SK-N-SH (cell line): ENCODE results near the gene WDR6.

ENCODE experiments used
- CTCF ChIP-seq: fragments of 200-600 bp; sonication (generic); IDR thresholded peaks from 2 replicates; pipeline ENCODE4 v1.6.1; 2017; ENCODE audit warnings: antibody characterized with exemption, mild to moderate bottlenecking, moderate library complexity
- EP300 ChIP-seq, 2 experiments: IDR thresholded peaks; 2 replicates each; pipeline versions ENCODE4 v1.4.0 to v1.6.1; 2012; ENCODE audit warnings: borderline replicate concordance in 1 of 2, low read depth in 1 of 2, low read length in 1 of 2
- EZH2phosphoT487 ChIP-seq: fragments of 200-600 bp; sonication (generic); IDR thresholded peaks from 2 replicates; pipeline ENCODE4 v1.6.1; 2017; ENCODE audit warnings: low read depth, mixed run types, mild to moderate bottlenecking, antibody characterized with exemption, moderate library complexity, borderline replicate concordance
- FOSL2 ChIP-seq: IDR thresholded peaks from 2 replicates; pipeline ENCODE4 v1.4.0; 2012; ENCODE audit warnings: low read depth, mild to moderate bottlenecking, moderate library complexity, borderline replicate concordance
- PBX3 ChIP-seq: IDR thresholded peaks from 2 replicates; pipeline ENCODE4; 2012
- POLR2AphosphoS5 ChIP-seq: IDR thresholded peaks from 2 replicates; pipeline ENCODE4 v1.6.1; 2012; ENCODE audit warnings: low read depth, low read length
- RCOR1 ChIP-seq: fragments of 150-350 bp; IDR thresholded peaks from 2 replicates; pipeline ENCODE4 v1.6.1; 2017; ENCODE audit warnings: antibody characterized with exemption, low read length
- USF1 ChIP-seq: IDR thresholded peaks from 2 replicates; pipeline ENCODE4 v1.4.0; 2012; ENCODE audit warnings: low read depth, borderline replicate concordance
- USF2 ChIP-seq: fragments of 150-350 bp; IDR thresholded peaks from 2 replicates; pipeline ENCODE4 v1.6.1; 2017; ENCODE audit warnings: antibody characterized with exemption, low read length, low read depth, borderline replicate concordance
- YY1 ChIP-seq: IDR thresholded peaks from 2 replicates; pipeline ENCODE4 v1.4.0; 2012; ENCODE audit warnings: low read depth, mild to moderate bottlenecking

- TF ChIP-seq CTCF (no peak), FOSL2 (no peak), USF2 (no peak), USF1 (no peak), RCOR1 (no peak), EP300 (IDR thresholded peaks at IDR 0.05; ENCODE audit: borderline replicate concordance in 1 of 2, low read depth in 1 of 2, low read length in 1 of 2) (no peak), YY1 (no peak), POLR2AphosphoS5 (no peak), EZH2phosphoT487 (no peak), PBX3 (no peak)
Observed at GRCh38 chr3:49001155-49001554, 6.0 kb upstream of the WDR6 start.
